SK-N-MC (cell line): Measurements from ENCODE around the gene BCAS1.

Experiments
- EZH2 ChIP-seq: fragments of 200-600 bp; sonication (generic); IDR thresholded peaks from one replicate; pipeline ENCODE4 v1.6.1; 2017; ENCODE audit warnings: antibody characterized with exemption
- FOXP2 ChIP-seq: optimal IDR thresholded peaks from 2 replicates; pipeline ENCODE3; 2011; ENCODE audit warnings: mild to moderate bottlenecking, moderate library complexity; ENCODE audit not compliant: insufficient read depth; ENCODE audit errors: extremely low read length, control extremely low read depth
- POLR2AphosphoS5 ChIP-seq: IDR thresholded peaks from 2 replicates; pipeline ENCODE4 v1.6.1; 2012; ENCODE audit warnings: mild to moderate bottlenecking, low read depth, low read length, borderline replicate concordance

DNA sequence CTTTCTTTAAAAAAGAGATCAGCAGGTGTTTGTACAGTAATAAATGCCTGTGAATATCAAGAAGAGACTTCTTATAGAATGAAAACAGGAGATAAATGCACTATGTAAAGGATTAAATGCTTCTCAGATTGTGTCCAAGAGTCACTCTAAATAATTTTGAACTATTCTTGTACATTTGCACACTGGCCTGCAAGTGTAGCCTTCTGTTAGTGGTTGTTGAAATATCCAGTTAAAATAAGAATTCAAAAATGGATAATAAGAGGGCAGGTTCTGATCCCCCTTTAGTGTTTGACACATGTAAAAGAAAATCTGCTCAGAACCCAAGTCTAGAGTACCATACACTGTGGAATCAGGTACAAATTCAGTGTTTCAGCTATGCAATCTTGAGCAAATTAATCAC lies 91.9 kb downstream of the BCAS1 start:
- TF ChIP-seq POLR2AphosphoS5 (no peak), EZH2 (no peak), FOXP2 (no peak)
